KBM-7 (cell line): ENCODE data around the gene HSPB1.
A peak's percentile ranks its signal among the peaks of the same experiment; 100 is the strongest.
"Not testable (repeated sequence)": the region's sequence is repeated elsewhere in the genome, so short reads cannot be mapped to it uniquely, and the experiment has no call there.

Experiments
- DNase-seq: peaks from one replicate; pipeline ENCODE4 v3.0.0-alpha.2; 2015
- in situ Hi-C: fragments of 300-500 bp; cut with MboI; formaldehyde crosslinking; loops from 2 replicates; pipeline ENCODE4 v1.14.3; 2020; ENCODE audit warnings: low sequenced_read_pairs, low pct_unique_long_range_greater_than_20kb, mixed read lengths

HSPB1 gene

GRCh38 chr7:76280408-76280807 lies 22.1 kb upstream of the HSPB1 start:
- no peak for DNase-seq
- in situ Hi-C loops, result no loop called here

- DNase-seq, result no peak
- in situ Hi-C loops, result no loop called here
These were observed 21.3 kb upstream of the HSPB1 start for GRCh38 chr7:76281006-76281705.

GRCh38 chr7:76281706-76282343 lies 20.6 kb upstream of the HSPB1 start:
- in situ Hi-C loops, result no loop called here
- no peak for DNase-seq

GRCh38 chr7:76282344-76283253 lies 19.9 kb upstream of the HSPB1 start:
- in situ Hi-C loops, result no loop called here
- DNase-seq, result no peak

- DNase-seq, result no peak
- in situ Hi-C loops, result no loop called here
These were observed 19.0 kb upstream of the HSPB1 start for GRCh38 chr7:76283254-76284159.

- in situ Hi-C loops, result no loop called here
- no peak for DNase-seq
These were observed 16.7 kb upstream of the HSPB1 start for GRCh38 chr7:76285604-76286374.

- in situ Hi-C loops, result no loop called here
- no peak for DNase-seq
These were observed 15.6 kb upstream of the HSPB1 start for GRCh38 chr7:76286842-76287403.

- in situ Hi-C loops, DNase-seq: not testable (repeated sequence)
These were observed 11.6 kb upstream of the HSPB1 start for GRCh38 chr7:76290847-76291350.

GRCh38 chr7:76291351-76292212 lies 10.9 kb upstream of the HSPB1 start:
- DNase-seq, result peak; percentile 99
- in situ Hi-C loops, result no loop called here

GRCh38 chr7:76292213-76292573 lies 10.3 kb upstream of the HSPB1 start:
- in situ Hi-C loops, result no loop called here
- DNase-seq, result peak; percentile 86

GRCh38 chr7:76292911-76293310 lies 9.6 kb upstream of the HSPB1 start:
- in situ Hi-C loops, result not testable (repeated sequence)

GRCh38 chr7:76293407-76293901 lies 9.0 kb upstream of the HSPB1 start:
- in situ Hi-C loops, result no loop called here
- no peak for DNase-seq

More at GRCh38 chr7:76292911-76293310, 9.6 kb upstream of the HSPB1 start:
- not testable (repeated sequence) for DNase-seq

GRCh38 chr7:76294344-76295024 lies 8.0 kb upstream of the HSPB1 start:
- in situ Hi-C loops, result no loop called here
- DNase-seq, result peak; percentile 46

- in situ Hi-C loops, result no loop called here
- no peak for DNase-seq
These were observed 5.4 kb upstream of the HSPB1 start for GRCh38 chr7:76296743-76297740.

GRCh38 chr7:76300166-76300731 lies 2.2 kb upstream of the HSPB1 start:
- in situ Hi-C loops, result no loop called here
- DNase-seq, result no peak
